HG03469 (cell line): ENCODE data around the gene DLX4.

ENCODE experiments used
- ATAC-seq: cut with Tn5 transposase; IDR thresholded peaks from one replicate; pipeline ENCODE4 v1.9.1; 2021; ENCODE audit warnings: mild to moderate bottlenecking, moderate library complexity, moderate number of reproducible peaks; ENCODE audit not compliant: unreplicated experiment

The DLX4 gene

GRCh38 chr17:49998836-49999511 lies 30.0 kb downstream of the DLX4 start:
- ATAC-seq: no peak

GRCh38 chr17:50003911-50004310 lies 34.9 kb downstream of the DLX4 start:
- ATAC-seq: no peak

GRCh38 chr17:50009282-50009681 lies 40.3 kb downstream of the DLX4 start:
- ATAC-seq: no peak

GRCh38 chr17:50013079-50013478 lies 44.1 kb downstream of the DLX4 start:
- no peak for ATAC-seq

GRCh38 chr17:50014471-50015088 lies 45.6 kb downstream of the DLX4 start:
- ATAC-seq: no peak

GRCh38 chr17:50015146-50015545 lies 46.2 kb downstream of the DLX4 start:
- no peak for ATAC-seq

GRCh38 chr17:50018909-50019308 lies 49.9 kb downstream of the DLX4 start:
- ATAC-seq: no peak

- ATAC-seq: no peak
Measured at GRCh38 chr17:50020841-50021599, 52.0 kb downstream of the DLX4 start.

GRCh38 chr17:50021681-50022370 lies 52.8 kb downstream of the DLX4 start:
- ATAC-seq: no peak

GRCh38 chr17:50022463-50023130 lies 53.6 kb downstream of the DLX4 start:
- no peak for ATAC-seq

- ATAC-seq: no peak
Measured at GRCh38 chr17:50023520-50023919, 54.5 kb downstream of the DLX4 start.
